ENCODE measurements around the gene ABL1.

ABL1 gene

GRCh38 chr9:130894546-130894945 lies 59.5 kb downstream of the ABL1 start:
- H3K4me1 ChIP-seq (ENCODE audit: low read length), result no peaks in the 10 kb centered on the region
- H3K4me2 ChIP-seq (ENCODE audit: low read depth, low read length), result no peak overlapping the region
- H3K9me3 ChIP-seq (replicated peaks; ENCODE audit: insufficient read depth, low read length), result no peaks in the 10 kb centered on the region
- no peak for DNase-seq
- no peak for TF ChIP-seq EZH2 (optimal IDR thresholded peaks at IDR 0.05; ENCODE audit: low read depth, low read length)
- no peak for TF ChIP-seq EZH2phosphoT487 (IDR thresholded peaks at IDR 0.05; ENCODE audit: low read length)
- TF ChIP-seq, protein P1, sequence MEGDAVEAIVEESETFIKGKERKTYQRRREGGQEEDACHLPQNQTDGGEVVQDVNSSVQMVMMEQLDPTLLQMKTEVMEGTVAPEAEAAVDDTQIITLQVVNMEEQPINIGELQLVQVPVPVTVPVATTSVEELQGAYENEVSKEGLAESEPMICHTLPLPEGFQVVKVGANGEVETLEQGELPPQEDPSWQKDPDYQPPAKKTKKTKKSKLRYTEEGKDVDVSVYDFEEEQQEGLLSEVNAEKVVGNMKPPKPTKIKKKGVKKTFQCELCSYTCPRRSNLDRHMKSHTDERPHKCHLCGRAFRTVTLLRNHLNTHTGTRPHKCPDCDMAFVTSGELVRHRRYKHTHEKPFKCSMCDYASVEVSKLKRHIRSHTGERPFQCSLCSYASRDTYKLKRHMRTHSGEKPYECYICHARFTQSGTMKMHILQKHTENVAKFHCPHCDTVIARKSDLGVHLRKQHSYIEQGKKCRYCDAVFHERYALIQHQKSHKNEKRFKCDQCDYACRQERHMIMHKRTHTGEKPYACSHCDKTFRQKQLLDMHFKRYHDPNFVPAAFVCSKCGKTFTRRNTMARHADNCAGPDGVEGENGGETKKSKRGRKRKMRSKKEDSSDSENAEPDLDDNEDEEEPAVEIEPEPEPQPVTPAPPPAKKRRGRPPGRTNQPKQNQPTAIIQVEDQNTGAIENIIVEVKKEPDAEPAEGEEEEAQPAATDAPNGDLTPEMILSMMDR (IDR thresholded peaks at IDR 0.05; ENCODE audit: low read length), result no peak
- no peaks in the 10 kb centered on the region; the same call in 1 of the 2 replicates for H4K20me1 ChIP-seq (ENCODE audit: insufficient read depth, low read length)
- peaks cover 35% of the 10 kb centered on the region for H3K27me3 ChIP-seq (replicated peaks; ENCODE audit: insufficient read depth, low read length)
- H3K4me3 ChIP-seq (ENCODE audit: low read length), result no peak overlapping the region
- H3K79me2 ChIP-seq (ENCODE audit: low read length), result no peaks in the 10 kb centered on the region
- H3K27ac ChIP-seq (ENCODE audit: low read length), result no peak overlapping the region
- H3F3A ChIP-seq (ENCODE audit: insufficient read depth, low read length), result no peaks in the 10 kb centered on the region
- H3K36me3 ChIP-seq (replicated peaks; ENCODE audit: insufficient read depth, low read length), result no peaks in the 10 kb centered on the region
- no peaks in the 10 kb centered on the region for H3K9me2 ChIP-seq (replicated peaks; ENCODE audit: insufficient read depth, low read length)
- H2AFZ ChIP-seq (ENCODE audit: low read length), result no peak overlapping the region
- no peak overlapping the region for H3K9ac ChIP-seq (ENCODE audit: low read length)

GRCh38 chr9:130895038-130895437 lies 60.0 kb downstream of the ABL1 start:
- Histone ChIP-seq H3K27ac (ENCODE audit: low read length) (no peak overlapping the region), H3K4me2 (ENCODE audit: low read depth, low read length) (no peak overlapping the region), H3K79me2 (ENCODE audit: low read length) (no peaks in the 10 kb centered on the region), H3K9me3 (replicated peaks; ENCODE audit: insufficient read depth, low read length) (no peaks in the 10 kb centered on the region), H3K4me3 (ENCODE audit: low read length) (no peak overlapping the region), H3K9ac (ENCODE audit: low read length) (no peak overlapping the region), H3K9me2 (replicated peaks; ENCODE audit: insufficient read depth, low read length) (no peaks in the 10 kb centered on the region), H3F3A (ENCODE audit: insufficient read depth, low read length) (no peaks in the 10 kb centered on the region), H3K36me3 (replicated peaks; ENCODE audit: insufficient read depth, low read length) (no peaks in the 10 kb centered on the region), H3K4me1 (ENCODE audit: low read length) (no peaks in the 10 kb centered on the region), H3K27me3 (replicated peaks; ENCODE audit: insufficient read depth, low read length) (peaks cover 40% of the 10 kb centered on the region), H4K20me1 (ENCODE audit: insufficient read depth, low read length) (no peaks in the 10 kb centered on the region; the same call in 1 of the 2 replicates), H2AFZ (ENCODE audit: low read length) (no peak overlapping the region)
- no peak for DNase-seq
- TF ChIP-seq EZH2phosphoT487 (IDR thresholded peaks at IDR 0.05; ENCODE audit: low read length) (no peak), EZH2 (optimal IDR thresholded peaks at IDR 0.05; ENCODE audit: low read depth, low read length) (no peak)
- TF ChIP-seq, protein P1 (IDR thresholded peaks at IDR 0.05; ENCODE audit: low read length), result no peak

- no peak for DNase-seq
- no peaks in the 10 kb centered on the region for H3K9me2 ChIP-seq (replicated peaks; ENCODE audit: insufficient read depth, low read length)
- H3F3A ChIP-seq (ENCODE audit: insufficient read depth, low read length), result no peaks in the 10 kb centered on the region
- H3K27me3 ChIP-seq (replicated peaks; ENCODE audit: insufficient read depth, low read length), result peaks cover 46% of the 10 kb centered on the region
- H3K36me3 ChIP-seq (replicated peaks; ENCODE audit: insufficient read depth, low read length), result no peaks in the 10 kb centered on the region
- no peak overlapping the region for H3K4me3 ChIP-seq (ENCODE audit: low read length)
- no peak overlapping the region for H3K9ac ChIP-seq (ENCODE audit: low read length)
- TF ChIP-seq, protein P1 (IDR thresholded peaks at IDR 0.05; ENCODE audit: low read length), result no peak
- TF ChIP-seq EZH2phosphoT487 (IDR thresholded peaks at IDR 0.05; ENCODE audit: low read length) (no peak), EZH2 (optimal IDR thresholded peaks at IDR 0.05; ENCODE audit: low read depth, low read length) (no peak)
- no peaks in the 10 kb centered on the region for H3K4me1 ChIP-seq (ENCODE audit: low read length)
- H3K79me2 ChIP-seq (ENCODE audit: low read length), result no peaks in the 10 kb centered on the region
- H3K4me2 ChIP-seq (ENCODE audit: low read depth, low read length), result no peak overlapping the region
- H3K9me3 ChIP-seq (replicated peaks; ENCODE audit: insufficient read depth, low read length), result no peaks in the 10 kb centered on the region
- H2AFZ ChIP-seq (ENCODE audit: low read length), result no peak overlapping the region
- no peaks in the 10 kb centered on the region; the same call in 1 of the 2 replicates for H4K20me1 ChIP-seq (ENCODE audit: insufficient read depth, low read length)
- H3K27ac ChIP-seq (ENCODE audit: low read length), result no peak overlapping the region
These were observed 60.6 kb downstream of the ABL1 start for GRCh38 chr9:130895481-130896232.
